Panc1 (cell line): ENCODE data around the gene GBP6. TPM values are rescaled to one million over a fixed set of nuclear protein-coding genes. Genes with fewer than 3 reads are reported as not detected.
A peak's percentile ranks its signal among the peaks of the same experiment; 100 is the strongest.

Experiments used
- ATAC-seq: fragments of 200-7000 bp; cut with Tn5 transposase; 2 replicates; pipeline ENCODE4 v1.9.1; 2020; ENCODE audit warnings: mild to moderate bottlenecking, moderate library complexity
- BruUV-seq: library from RNA; stranded (reverse); fragments of 400-500 nt; replicated peaks from 2 replicates; lab custom pipeline; 2021; lab: Mats Ljungman, UMichigan
- CTCF ChIA-PET: fragments of 300-600 bp; sonication (Branson Sonifier 250); formaldehyde crosslinking; loops from one replicate; lab custom pipeline; 2022; ENCODE audit warnings: antibody characterized with exemption; lab: Charles Lee
- POLR2A ChIA-PET: fragments of 300-600 bp; sonication (Branson Sonifier 250); formaldehyde crosslinking; loops from one replicate; lab custom pipeline; 2022; ENCODE audit warnings: antibody characterized with exemption; lab: Charles Lee
- DNase-seq: peaks from one replicate; pipeline ENCODE4 v3.0.0-alpha.2; 2010; ENCODE audit warnings: low read depth, low spot score
- H3K27ac ChIP-seq: 2 replicates; pipeline ENCODE4 v1.5.1; 2011; ENCODE audit warnings: mild to moderate bottlenecking, low read length, inconsistent platforms
- H3K27me3 ChIP-seq: fragments of 200-500 bp; sonication (Bioruptor generic); 2 replicates; pipeline ENCODE4 v1.6.0; 2014; ENCODE audit warnings: low read length, inconsistent platforms; ENCODE audit not compliant: control insufficient read depth, insufficient read depth
- H3K36me3 ChIP-seq: fragments of 200-500 bp; sonication (Bioruptor generic); 2 replicates; pipeline ENCODE4 v1.5.1; 2014; ENCODE audit warnings: inconsistent platforms, mild to moderate bottlenecking, low read length, moderate library complexity; ENCODE audit not compliant: control insufficient read depth, insufficient read depth
- H3K4me1 ChIP-seq: 2 replicates; pipeline ENCODE4 v1.5.1; 2011; ENCODE audit warnings: inconsistent platforms, mild to moderate bottlenecking, low read length, moderate library complexity; ENCODE audit not compliant: control insufficient read depth, insufficient read depth
- H3K4me3 ChIP-seq, 2 experiments: 2 replicates each; pipeline ENCODE4 v1.5.1; 2011 to 2012; ENCODE audit warnings: low read depth in 2 of 2, low read length in 2 of 2, mild to moderate bottlenecking in 2 of 2, inconsistent platforms in 1 of 2, moderate library complexity in 1 of 2
- H3K9me3 ChIP-seq: fragments of 200-500 bp; sonication (Bioruptor generic); 2 replicates; pipeline ENCODE4 v1.5.1; 2014; ENCODE audit warnings: low read depth, mild to moderate bottlenecking, inconsistent platforms, low read length, moderate library complexity; ENCODE audit not compliant: control insufficient read depth, insufficient read depth
- POLR2AphosphoS5 ChIP-seq: IDR thresholded peaks from 2 replicates; pipeline ENCODE4 v1.6.1; 2012; ENCODE audit warnings: mild to moderate bottlenecking, low read depth, low read length, moderate library complexity
- SIN3A ChIP-seq: IDR thresholded peaks from 2 replicates; pipeline ENCODE4 v1.6.1; 2012; ENCODE audit warnings: low read depth, mild to moderate bottlenecking, low read length, moderate library complexity, borderline replicate concordance; ENCODE audit not compliant: insufficient read depth
- TCF7L2 ChIP-seq: IDR thresholded peaks from 2 replicates; pipeline ENCODE4 v1.6.1; 2011; ENCODE audit warnings: mild to moderate bottlenecking, low read depth, low read length, inconsistent platforms
- in situ Hi-C: cut with HindIII; loops from 2 replicates; pipeline ENCODE4 v1.10.0; 2016; ENCODE audit warnings: low sequenced_read_pairs, low pct_unique_long_range_greater_than_20kb
- intact Hi-C: fragments of 100-400 bp; cut with micrococcal nuclease; formaldehyde crosslinking; loops from one replicate; pipeline ENCODE4 v1.10.0; 2022; ENCODE audit not compliant: unreplicated experiment
- total RNA-seq: library from RNA; stranded (reverse); gene quantifications from one replicate; pipeline ENCODE4 v1.2.1, GENCODE V29; 2021; ENCODE audit not compliant: unreplicated experiment
- TF ChIP-seq, protein P1 (sequence below), 2 experiments: IDR thresholded peaks; 2 replicates each; pipeline ENCODE4 v1.6.1; 2011 to 2012; ENCODE audit warnings: low read depth in 2 of 2, control low read depth in 1 of 2, low read length in 1 of 2, mild to moderate bottlenecking in 1 of 2, moderate library complexity in 1 of 2; ENCODE audit not compliant: insufficient read depth in 1 of 2
- TF ChIP-seq, protein P2 (sequence below): fragments of 450-650 bp; IDR thresholded peaks from 2 replicates; pipeline ENCODE4 v1.5.1; 2017; ENCODE audit warnings: mild to moderate bottlenecking

Gene GBP6
- total RNA-seq, 1 experiment from 2014 or later = not detected

DNA sequence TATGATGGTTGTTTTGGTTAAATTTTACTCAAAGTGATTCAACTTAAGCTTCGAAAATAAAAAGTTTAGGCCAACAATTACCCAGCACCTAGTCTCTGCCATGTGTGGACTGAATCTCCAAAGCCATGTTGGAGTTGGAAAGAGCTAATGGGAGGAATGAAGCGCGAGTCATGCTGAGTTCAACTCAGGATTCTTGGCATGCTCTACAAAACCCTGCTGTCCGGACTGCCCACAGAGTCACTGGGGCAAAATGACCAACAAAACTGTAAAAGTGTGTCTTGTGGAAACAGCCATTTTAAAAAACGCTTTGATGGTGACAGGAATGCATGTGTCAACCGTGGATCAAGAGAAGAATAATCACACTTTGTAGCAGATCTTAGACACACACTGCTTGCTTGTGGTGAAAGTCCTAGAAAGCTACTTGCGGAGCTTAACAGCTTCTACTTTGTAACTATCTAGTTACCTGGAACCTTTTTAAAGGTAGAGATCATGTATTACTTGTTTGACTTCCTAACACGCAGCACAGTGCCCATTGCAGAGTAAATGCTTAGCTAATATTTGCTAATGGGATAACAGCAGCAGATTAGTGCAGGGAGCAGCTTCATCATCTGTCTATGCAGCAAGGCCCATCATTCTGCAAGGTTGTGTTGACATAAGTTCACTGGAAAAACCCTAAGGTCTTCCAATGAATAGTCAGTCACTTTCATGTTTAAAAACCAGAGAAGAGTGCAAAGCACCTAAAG lies 7.0 kb upstream of the GBP6 start:
- DNase-seq (no peak), ATAC-seq (no peak)
- TF ChIP-seq TCF7L2 (no peak), SIN3A (no peak), POLR2AphosphoS5 (no peak)
- TF ChIP-seq, protein P1, sequence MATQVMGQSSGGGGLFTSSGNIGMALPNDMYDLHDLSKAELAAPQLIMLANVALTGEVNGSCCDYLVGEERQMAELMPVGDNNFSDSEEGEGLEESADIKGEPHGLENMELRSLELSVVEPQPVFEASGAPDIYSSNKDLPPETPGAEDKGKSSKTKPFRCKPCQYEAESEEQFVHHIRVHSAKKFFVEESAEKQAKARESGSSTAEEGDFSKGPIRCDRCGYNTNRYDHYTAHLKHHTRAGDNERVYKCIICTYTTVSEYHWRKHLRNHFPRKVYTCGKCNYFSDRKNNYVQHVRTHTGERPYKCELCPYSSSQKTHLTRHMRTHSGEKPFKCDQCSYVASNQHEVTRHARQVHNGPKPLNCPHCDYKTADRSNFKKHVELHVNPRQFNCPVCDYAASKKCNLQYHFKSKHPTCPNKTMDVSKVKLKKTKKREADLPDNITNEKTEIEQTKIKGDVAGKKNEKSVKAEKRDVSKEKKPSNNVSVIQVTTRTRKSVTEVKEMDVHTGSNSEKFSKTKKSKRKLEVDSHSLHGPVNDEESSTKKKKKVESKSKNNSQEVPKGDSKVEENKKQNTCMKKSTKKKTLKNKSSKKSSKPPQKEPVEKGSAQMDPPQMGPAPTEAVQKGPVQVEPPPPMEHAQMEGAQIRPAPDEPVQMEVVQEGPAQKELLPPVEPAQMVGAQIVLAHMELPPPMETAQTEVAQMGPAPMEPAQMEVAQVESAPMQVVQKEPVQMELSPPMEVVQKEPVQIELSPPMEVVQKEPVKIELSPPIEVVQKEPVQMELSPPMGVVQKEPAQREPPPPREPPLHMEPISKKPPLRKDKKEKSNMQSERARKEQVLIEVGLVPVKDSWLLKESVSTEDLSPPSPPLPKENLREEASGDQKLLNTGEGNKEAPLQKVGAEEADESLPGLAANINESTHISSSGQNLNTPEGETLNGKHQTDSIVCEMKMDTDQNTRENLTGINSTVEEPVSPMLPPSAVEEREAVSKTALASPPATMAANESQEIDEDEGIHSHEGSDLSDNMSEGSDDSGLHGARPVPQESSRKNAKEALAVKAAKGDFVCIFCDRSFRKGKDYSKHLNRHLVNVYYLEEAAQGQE (IDR thresholded peaks at IDR 0.05; ENCODE audit: insufficient read depth in 1 of 2, low read depth in 2 of 2, low read length in 1 of 2) = no peak
- TF ChIP-seq, protein P2, sequence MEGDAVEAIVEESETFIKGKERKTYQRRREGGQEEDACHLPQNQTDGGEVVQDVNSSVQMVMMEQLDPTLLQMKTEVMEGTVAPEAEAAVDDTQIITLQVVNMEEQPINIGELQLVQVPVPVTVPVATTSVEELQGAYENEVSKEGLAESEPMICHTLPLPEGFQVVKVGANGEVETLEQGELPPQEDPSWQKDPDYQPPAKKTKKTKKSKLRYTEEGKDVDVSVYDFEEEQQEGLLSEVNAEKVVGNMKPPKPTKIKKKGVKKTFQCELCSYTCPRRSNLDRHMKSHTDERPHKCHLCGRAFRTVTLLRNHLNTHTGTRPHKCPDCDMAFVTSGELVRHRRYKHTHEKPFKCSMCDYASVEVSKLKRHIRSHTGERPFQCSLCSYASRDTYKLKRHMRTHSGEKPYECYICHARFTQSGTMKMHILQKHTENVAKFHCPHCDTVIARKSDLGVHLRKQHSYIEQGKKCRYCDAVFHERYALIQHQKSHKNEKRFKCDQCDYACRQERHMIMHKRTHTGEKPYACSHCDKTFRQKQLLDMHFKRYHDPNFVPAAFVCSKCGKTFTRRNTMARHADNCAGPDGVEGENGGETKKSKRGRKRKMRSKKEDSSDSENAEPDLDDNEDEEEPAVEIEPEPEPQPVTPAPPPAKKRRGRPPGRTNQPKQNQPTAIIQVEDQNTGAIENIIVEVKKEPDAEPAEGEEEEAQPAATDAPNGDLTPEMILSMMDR = no peak
- Histone ChIP-seq H3K27me3 (peaks cover 2% of the 10 kb centered on the region; the same call in 1 of the 2 replicates), H3K4me1 (no peaks in the 10 kb centered on the region), H3K36me3 (no peaks in the 10 kb centered on the region), H3K27ac (no peak overlapping the region), H3K4me3 (no peak overlapping the region), H3K9me3 (no peaks in the 10 kb centered on the region)
- ChIA-PET CTCF (interaction anchor here (0.9 to 1.0 kb wide), 2 partner anchors 271 to 383 kb away, joined by 3 read pairs; no protein-coding TSS in a partner anchor), POLR2A (no interaction called here)
- BruUV-seq = no TSS peak
- intact Hi-C loops = no loop called here
- in situ Hi-C loops = no loop called here

DNA sequence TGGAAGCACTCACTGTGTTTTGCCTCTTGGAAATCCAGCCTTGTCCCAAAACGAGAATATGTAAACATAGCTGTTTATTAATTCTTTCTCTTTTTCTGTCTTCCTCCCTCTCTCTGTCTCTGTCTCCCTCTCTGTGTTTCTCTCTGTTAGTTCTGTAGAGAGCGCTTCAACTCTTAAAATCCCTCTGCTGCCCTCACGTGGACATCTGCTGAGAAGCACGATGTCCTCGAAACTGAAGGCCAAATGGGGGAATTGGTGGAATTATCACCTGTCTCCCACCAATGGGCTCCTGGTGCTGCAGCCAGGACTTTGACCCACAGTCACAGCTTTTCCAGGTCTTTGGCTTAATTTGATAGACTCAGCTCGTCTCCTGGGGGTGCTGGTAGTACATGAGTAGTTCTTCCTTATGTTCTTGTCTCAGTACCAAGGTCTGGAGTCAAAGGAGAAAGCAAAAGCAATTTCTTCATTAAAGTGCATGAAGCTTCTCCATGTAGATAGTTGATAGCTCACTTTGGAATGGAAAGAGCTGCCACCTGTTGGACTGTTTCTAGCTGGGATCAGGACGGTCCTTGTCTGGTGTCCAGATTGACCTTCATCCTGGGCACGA lies 5.5 kb upstream of the GBP6 start:
- Histone ChIP-seq H3K36me3 (no peaks in the 10 kb centered on the region), H3K9me3 (no peaks in the 10 kb centered on the region), H3K27me3 (peaks cover 2% of the 10 kb centered on the region; the same call in 1 of the 2 replicates), H3K4me1 (no peaks in the 10 kb centered on the region), H3K27ac (no peak overlapping the region), H3K4me3 (no peak overlapping the region)
- in situ Hi-C loops (no loop called here), intact Hi-C loops (loop anchor here (1.0 to 2.0 kb wide), 2 partner anchors 272 to 360 kb away; no protein-coding TSS in a partner anchor)
- DNase-seq (peak; percentile 33), ATAC-seq (peak; percentile 96)
- TF ChIP-seq, protein P2 = peak; percentile 88
- no peak for TF ChIP-seq POLR2AphosphoS5
- BruUV-seq = no TSS peak
- CTCF ChIA-PET = interaction anchor here (0.5 to 1.5 kb wide), 3 partner anchors 273 to 375 kb away, joined by 4 to 10 read pairs (median 9); no protein-coding TSS in a partner anchor
- POLR2A ChIA-PET = interaction anchor here (0.6 kb wide), 1 partner anchor 375 kb away, joined by 3 read pairs; no protein-coding TSS in a partner anchor
